Measurements from ENCODE around the gene CHRNE.
A peak's percentile ranks its signal among the peaks of the same experiment; 100 is the strongest.

Gene CHRNE

DNA sequence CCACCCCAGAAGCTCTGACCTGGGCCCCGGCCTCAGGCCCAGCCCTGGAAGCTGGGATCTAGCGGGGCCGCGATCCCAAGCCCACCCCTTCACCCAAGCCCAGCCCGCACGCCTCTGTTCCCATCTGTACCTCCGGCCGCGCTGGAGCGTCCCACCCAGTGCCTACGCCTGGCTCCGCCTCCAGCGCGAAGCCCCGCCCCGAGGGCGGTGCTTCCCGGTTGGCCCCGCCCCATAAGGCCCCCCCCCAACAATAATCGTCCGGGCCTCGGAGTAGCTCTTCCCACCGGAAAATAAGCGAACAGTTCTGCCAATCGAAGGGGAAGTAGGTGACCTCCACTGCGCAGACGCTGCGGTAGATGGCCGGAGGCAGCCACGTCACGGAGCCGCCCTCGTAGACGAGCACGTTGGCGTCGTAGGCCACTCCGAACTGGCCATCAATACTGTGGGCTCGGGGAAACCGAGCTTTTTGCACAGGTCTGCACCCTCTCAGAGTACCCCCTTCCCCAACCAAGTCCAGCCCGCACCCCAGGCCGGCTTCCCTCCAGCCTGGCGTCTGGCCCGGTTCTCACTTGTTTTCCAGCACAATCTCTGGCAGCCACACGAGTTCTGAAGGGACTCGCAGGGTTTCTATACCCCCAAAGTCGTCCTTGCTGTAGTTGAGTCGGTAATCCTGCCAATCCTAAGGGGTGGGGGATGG lies 1.1 kb downstream of the CHRNE start:
- DNase-seq, result peak; percentile 41

DNA sequence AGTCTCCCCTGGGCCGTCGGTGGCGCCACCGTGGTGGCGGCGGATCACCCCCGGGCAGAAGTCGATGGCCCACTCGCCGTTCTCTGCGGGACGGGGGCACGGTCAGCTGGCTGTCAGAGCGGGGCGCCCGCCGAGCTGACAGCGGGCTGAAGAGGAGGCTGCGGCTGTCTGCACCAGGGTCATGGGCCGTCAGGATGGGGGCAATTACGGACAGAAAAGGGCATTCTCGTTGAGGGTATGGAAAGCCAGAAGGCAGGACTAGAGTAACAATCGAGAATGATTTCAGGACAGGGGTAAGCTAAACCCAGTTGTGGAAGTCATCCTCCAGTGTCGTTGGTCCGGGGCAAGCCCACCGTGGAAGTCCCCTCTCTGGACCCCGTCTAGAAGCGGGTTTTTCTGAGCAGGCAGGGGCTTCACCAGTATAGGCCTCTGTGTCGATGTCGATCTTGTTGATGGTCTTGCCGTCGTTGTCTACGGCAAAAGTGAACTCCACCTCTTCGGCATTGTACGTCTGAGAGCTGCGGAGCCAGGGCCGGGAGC lies 1.7 kb downstream of the CHRNE start:
- no peak for DNase-seq

DNA sequence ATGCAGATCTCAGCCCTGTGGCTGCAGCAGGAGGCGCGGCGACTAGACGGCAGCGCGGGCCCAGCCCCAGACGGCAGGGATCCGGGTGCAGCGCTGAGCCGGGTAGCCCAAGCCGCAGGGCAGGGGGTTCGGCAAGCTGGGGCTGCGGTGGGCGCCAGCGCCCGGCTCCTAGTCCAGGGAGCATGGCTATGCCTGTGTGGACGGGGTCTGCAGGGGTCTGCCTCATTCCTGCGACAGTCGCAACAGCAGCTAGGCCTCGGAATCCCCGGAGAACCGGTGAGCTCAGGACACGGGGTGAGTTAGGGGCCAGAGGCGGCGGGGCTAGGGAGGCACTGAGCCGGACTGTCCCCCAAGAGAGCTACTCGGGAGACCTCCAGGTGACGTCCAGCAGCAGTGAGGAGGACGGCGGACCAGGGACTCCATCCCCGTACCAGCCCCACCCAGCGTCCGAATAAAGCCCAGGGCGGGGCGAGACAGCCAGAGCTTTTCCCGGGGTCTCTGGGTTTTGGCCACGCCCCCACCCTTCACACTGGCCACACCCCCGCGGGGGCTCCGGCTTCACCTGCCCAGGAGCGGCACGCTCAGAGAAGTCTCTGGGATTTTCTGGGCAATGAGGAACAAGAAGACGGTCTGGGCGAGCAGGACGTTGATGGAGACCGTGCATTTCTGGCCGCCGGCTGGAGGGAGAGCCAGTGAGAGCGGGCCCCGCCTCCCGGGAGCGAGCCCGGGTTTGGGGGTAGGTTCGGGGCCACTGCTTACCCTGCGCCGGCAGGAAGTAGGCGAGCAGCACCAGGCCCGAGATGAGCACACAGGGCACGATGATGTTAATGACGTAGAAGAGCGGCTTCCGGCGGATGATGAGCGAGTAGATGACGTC lies 2.4 kb downstream of the CHRNE start:
- DNase-seq, result peak; percentile 26

DNA sequence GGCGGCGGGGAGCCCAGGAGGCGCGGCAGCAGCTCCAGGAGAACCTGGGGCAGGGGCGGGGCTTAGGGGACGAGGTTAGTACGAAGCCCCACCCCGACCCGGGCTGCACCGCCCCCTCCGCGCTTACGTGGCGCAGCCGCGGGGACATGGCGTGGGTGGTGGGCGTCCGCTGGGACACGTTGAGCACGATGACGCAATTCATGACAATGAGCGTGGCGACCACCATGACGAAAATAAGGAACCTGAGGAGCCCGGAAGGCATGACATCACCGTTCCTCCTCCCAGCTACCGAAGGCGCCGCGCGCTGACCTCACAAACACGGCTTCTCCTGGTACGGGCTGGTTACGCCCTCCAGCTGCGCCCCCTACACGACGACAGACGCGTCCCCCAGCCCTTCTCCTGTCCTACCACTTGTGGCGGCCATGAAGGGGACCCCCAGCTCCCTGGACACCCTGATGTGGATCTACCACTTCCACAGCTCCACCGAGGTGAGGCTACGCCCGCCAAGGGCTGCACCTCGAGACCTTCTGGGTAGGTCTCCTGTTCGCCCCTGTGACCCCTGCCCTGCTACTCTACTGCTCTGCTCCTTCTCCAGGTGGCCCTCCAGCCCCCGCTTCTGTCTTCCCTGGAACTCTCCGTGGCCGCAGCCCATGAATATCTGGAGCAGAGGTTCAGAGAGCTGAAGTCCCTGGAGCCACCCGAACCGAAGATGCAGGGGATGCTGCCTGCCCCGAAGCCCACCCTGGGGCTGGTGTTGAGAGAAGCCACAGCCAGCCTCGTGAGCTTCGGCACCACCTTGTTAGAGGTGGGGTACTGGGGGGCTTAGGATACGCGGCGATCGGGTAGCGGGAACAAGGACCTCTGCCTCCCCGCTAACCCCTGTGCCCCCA lies 3.3 kb downstream of the CHRNE start, which contains the start of gene C17orf107:
Gene C17orf107 (plus strand): TSS at position 196 of the 890 bp plus-strand sequence. CDS start 227 bp downstream, at position 423.
- peak; percentile 60 for DNase-seq

DNA sequence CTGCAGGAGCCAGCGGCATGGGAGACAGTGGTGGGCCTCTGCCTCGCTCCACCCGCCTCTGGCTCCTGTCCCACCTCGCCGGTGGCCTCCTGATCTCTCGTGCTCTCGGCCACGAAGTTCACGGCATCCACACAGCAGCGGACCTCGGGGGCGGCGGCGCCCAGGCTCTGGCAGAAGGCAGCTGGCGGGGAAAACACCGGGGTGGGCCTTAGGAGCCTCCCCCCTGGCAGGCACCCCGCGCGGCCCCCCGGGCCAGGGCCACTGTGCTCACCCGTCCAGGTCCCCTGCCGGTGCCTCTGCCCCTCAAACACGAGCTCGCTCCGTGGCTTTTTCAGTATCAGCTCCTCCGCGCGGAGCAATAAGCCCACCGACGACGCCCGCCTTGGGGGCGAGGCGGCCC lies 4.0 kb downstream of the CHRNE start:
- DNase-seq, result no peak

DNA sequence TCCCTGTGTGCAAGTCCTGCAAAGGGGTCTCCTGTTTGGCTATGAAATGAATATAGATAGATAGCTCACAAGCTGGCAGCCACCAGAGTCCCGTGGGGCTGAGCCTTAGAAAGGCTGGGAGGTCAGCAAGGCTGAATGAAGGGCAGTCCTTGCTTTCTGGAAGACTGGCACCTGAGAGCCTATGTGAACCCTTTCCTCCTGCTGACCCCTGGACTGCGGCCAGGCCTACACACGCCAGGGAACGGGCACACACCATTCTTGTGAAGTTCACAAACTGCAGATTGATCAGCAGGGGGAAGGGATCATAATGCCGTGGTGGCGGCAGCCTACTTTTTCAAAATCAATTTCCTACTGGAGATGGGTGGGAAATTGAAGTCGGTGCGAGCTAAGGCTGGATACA lies 4.5 kb downstream of the CHRNE start:
- DNase-seq, result no peak

DNA sequence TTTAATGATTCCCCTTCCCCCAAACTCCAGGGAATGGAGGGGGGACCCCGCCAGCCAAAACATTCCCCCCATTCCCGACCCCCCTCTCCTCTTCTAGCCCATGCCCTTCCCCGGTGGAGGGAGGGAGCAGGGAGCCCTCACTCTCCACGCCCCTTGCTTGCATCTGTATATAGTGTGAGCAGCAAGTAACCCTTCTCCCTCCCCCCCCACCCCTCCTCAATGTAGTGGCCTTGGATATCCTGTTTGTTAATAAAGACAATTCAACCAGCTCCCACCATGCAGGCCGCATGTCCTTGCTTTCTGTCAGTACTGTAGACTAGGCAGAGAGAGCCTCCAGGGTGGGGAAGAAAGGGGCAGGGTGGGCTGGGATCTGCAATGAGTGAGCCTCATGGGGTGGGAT lies 5.1 kb downstream of the CHRNE start:
- DNase-seq, result no peak

DNA sequence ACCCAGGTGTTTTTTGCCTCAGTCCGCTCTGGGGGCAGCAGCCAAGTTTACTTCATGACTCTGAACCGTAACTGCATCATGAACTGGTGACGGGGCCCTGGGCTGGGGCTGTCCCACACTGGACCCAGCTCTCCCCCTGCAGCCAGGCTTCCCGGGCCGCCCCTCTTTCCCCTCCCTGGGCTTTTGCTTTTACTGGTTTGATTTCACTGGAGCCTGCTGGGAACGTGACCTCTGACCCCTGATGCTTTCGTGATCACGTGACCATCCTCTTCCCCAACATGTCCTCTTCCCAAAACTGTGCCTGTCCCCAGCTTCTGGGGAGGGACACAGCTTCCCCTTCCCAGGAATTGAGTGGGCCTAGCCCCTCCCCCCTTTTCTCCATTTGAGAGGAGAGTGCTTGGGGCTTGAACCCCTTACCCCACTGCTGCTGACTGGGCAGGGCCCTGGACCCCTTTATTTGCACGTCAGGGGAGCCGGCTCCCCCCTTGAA lies 5.7 kb downstream of the CHRNE start:
- no peak for DNase-seq

DNA sequence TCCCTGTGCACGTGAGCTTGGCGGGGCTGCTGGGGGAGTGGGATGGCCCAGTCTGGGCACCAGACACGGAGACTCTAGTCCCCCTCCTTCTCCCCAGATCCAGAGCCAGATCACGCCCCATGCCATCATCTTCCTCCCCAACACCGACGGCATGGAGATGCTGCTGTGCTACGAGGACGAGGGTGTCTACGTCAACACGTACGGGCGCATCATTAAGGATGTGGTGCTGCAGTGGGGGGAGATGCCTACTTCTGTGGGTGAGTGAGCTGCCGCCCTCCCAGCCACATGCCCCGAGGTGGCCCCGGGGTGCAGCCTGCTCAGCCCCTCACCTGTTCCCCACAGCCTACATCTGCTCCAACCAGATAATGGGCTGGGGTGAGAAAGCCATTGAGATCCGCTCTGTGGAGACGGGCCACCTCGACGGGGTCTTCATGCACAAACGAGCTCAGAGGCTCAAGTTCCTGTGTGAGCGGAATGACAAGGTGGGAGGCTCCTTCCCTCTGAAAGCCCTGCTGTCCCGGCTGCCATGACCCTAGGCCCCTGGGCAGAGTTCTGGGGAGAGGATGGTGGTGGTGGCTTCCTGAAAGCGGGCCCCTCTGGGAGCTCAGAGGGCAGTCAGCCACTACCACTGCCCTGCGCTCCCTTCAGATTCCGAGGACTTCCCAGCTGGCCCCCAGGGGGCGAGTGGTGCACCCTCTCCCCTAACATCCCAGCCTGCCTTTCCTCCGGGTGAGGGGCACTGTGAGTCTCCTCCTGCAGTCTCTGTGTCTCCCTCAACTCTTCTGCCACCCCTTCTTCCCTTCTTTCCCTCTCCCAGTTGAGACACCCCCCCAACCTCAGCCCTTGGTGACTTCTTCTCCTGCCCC lies 6.3 kb downstream of the CHRNE start:
- DNase-seq, result no peak

DNA sequence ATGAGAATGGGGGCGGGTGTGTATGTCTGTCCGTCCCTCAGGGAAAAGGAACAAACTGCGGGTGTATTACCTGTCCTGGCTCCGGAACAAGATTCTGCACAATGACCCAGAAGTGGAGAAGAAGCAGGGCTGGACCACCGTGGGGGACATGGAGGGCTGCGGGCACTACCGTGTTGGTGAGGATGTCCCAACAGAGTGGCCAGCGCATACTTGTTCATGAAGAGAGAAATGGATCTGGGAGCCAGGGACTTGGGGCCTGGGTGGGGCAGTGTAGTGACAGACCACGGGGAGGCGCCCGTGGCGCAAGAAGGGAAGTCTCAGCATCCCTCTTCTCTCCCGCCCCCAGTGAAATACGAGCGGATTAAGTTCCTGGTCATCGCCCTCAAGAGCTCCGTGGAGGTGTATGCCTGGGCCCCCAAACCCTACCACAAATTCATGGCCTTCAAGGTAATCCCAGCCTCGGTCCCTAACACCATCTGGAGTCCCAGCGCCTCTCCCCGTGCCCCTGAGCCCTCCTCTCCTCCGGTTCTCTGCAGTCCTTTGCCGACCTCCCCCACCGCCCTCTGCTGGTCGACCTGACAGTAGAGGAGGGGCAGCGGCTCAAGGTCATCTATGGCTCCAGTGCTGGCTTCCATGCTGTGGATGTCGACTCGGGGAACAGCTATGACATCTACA lies 7.1 kb downstream of the CHRNE start:
- DNase-seq, result no peak

DNA sequence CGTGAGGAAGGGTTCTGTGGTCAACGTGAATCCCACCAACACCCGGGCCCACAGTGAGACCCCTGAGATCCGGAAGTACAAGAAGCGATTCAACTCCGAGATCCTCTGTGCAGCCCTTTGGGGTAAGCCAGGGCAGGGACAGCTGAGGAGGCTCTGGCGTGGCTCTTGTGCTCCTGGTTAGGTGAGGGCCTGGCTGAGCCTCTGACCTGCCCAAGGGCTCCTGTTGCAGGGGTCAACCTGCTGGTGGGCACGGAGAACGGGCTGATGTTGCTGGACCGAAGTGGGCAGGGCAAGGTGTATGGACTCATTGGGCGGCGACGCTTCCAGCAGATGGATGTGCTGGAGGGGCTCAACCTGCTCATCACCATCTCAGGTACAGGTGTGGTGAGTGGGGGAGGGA lies 7.8 kb downstream of the CHRNE start:
- no peak for DNase-seq

DNA sequence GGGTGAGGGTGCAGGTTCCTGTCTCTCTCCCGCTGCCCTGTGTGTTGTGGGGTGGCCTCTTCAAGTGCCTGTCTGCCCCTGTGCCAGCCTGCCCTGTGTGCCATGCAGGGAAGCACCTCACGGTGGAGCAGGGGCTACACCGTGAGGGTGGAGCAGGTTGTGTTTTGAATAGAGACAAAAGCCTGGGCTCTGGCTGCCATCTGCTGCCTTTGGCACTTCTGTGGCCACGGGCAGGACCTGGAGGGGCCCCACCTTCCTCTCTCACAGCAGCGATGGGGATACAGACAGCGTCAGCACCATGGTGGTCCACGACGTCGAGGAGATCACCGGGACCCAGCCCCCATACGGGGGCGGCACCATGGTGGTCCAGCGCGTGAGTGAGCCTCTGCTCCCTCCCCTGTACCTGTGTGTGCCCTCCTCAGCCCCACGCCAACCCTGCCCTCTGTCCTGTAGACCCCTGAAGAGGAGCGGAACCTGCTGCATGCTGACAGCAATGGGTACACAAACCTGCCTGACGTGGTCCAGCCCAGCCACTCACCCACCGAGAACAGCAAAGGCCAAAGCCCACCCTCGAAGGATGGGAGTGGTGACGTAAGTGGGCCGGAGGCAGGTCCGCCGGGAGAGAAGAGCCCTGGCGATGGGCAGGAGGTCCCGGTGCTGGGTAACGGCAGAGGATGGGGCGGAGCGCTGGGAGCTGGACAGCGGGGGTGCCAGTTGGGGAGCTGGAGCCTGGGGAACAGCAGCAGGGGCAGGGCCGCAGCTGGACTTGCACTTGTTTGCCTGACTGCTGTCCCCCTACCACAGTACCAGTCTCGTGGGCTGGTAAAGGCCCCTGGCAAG lies 9.0 kb downstream of the CHRNE start:
- DNase-seq, result no peak

DNA sequence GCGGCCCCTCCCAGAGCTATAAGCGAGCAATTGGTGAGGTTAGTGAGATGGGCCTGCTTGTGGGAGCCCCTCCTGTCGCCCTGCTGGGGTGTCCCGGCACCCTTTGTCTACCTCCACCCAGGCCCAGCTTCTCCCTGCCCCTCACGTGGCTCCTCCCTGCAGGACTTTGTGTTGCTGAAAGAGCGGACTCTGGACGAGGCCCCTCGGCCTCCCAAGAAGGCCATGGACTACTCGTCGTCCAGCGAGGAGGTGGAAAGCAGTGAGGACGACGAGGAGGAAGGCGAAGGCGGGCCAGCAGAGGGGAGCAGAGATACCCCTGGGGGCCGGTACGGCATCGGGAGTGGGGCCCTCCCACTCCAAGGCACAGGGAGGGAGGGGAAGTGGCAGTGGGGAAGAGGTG lies 9.6 kb downstream of the CHRNE start:
- DNase-seq, result no peak

DNA sequence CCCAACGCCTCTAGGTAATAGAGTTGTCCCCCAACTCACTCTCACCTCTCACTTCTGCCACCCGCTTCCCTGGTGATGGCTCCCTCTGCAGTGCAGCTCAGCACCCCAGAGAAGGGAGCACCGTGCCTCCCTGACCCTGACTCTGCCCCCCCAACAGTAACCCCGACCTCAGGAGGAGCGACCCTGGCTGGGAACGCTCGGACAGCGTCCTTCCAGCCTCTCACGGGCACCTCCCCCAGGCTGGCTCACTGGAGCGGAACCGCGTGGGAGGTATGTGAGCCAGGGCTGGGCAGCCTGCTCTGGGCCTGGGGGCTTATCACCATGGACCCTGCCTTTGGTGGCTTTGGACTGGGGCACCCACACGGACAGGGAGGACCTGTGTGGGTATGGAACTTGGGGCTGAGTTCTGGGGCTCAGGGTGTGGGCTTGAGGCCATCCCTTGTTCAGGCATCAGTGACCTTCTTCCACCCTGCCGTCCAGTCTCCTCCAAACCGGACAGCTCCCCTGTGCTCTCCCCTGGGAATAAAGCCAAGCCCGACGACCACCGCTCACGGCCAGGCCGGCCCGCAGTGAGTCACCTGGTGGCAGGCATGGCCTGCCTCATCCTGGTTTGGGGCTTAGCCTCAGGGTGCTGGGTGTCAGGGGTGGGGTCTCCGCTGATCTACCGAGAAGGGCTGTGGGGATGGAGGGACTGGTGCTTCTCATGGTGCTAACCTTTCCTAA lies 10.2 kb downstream of the CHRNE start:
- DNase-seq, result no peak

DNA sequence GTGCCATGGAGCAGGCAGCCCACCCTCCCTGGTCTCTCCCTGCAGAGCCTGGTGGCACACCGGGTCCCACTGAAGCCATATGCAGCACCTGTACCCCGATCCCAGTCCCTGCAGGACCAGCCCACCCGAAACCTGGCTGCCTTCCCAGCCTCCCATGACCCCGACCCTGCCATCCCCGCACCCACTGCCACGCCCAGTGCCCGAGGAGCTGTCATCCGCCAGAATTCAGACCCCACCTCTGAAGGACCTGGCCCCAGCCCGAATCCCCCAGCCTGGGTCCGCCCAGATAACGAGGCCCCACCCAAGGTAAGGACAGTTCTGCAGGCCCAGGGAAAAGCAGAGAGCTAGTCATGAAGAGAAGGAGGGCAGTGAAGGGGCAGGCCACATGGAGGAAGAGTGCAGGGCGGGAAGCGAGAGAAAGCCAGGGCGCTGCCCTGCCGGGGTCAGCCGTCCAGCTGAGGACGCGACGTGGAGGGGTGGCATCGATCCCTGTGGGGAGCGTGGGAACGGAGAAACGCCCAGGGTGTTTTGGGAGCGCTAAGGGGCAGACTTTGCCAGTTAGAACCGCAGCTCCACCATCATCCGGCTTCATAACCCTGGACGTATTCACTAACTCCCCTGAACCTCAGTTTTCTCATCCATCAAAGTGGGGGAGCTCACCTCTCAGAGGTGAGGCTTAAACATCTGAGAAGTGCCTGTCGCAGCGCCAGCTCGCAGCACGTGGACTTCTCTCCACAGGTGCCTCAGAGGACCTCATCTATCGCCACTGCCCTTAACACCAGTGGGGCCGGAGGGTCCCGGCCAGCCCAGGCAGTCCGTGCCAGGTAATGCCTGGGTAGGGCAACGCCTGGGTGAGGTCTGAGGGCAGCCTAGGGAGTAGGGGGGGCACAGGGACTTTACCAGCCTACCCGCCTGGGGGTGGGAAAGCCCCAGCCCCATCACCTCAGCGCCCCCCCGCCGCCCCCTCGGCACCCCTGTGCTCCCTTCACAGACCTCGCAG lies 11.2 kb downstream of the CHRNE start:
- DNase-seq, result peak; percentile 71

DNA sequence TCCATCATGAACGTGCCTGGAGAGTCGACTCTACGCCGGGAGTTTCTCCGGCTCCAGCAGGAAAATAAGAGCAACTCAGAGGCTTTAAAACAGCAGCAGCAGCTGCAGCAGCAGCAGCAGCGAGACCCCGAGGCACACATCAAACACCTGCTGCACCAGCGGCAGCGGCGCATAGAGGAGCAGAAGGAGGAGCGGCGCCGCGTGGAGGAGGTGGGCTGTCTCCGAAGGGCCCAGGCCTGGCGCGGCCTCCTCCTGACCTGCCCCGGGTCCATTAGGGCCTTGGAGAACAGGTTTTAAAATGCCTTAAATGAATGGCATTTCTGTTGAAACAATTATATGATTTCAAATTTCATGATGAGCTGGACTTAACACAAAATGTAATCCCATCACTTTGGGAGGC lies 15.3 kb downstream of the CHRNE start:
- DNase-seq, result no peak

DNA sequence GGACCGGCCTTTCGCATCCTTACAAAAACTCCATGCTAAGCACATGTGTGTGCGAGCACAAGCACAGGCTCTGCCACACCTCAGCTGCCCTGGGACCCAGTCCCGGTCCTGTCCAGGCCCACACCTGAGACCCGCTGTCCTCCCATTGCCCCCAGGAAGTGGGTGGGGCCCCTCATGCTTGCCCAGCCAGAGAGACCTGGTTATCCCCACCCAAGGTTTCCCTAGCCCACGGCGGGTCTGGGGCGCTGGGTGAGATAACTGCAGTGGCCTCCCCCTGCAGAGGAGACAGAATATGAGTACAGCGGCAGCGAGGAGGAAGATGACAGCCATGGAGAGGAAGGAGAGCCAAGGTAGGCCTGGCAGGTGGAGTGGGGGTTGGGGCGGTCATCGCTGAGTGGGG lies 16.1 kb downstream of the CHRNE start:
- no peak for DNase-seq

DNA sequence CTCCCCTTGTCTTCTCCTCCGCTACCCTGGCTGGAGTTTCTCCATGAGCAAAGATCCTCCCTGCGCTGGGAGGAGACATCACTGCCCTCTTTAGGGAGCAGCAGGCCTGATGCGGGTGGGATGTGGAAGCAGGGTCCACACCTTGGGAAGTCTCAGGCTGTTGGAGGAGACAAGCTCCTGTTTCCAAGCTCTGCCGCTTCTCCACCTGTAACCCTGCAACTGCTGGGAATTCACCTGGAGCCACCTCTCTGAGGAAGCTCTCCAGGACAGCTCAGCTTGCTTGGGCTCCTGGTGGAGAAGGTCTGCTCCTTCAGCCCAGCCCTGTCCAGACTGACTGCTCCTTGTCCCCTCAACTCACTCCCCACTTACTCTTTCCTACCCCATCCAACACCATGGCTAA lies 18.4 kb downstream of the CHRNE start:
- DNase-seq, result no peak

Measured in hematopoietic multipotent progenitor cell treated with erythropoietin and hydrocortisone succinate and interleukin-3 and kit ligand, for 8 days (in vitro differentiated cells).